SK-N-MC (cell line): Measurements from ENCODE around the gene CEMP1.
"Not testable (repeated sequence)": the region's sequence is repeated elsewhere in the genome, so short reads cannot be mapped to it uniquely, and the experiment has no call there.

ENCODE experiments used
- EZH2 ChIP-seq: fragments of 200-600 bp; sonication (generic); IDR thresholded peaks from one replicate; pipeline ENCODE4 v1.6.1; 2017; ENCODE audit warnings: antibody characterized with exemption
- POLR2AphosphoS5 ChIP-seq: IDR thresholded peaks from 2 replicates; pipeline ENCODE4 v1.6.1; 2012; ENCODE audit warnings: mild to moderate bottlenecking, low read depth, low read length, borderline replicate concordance

DNA sequence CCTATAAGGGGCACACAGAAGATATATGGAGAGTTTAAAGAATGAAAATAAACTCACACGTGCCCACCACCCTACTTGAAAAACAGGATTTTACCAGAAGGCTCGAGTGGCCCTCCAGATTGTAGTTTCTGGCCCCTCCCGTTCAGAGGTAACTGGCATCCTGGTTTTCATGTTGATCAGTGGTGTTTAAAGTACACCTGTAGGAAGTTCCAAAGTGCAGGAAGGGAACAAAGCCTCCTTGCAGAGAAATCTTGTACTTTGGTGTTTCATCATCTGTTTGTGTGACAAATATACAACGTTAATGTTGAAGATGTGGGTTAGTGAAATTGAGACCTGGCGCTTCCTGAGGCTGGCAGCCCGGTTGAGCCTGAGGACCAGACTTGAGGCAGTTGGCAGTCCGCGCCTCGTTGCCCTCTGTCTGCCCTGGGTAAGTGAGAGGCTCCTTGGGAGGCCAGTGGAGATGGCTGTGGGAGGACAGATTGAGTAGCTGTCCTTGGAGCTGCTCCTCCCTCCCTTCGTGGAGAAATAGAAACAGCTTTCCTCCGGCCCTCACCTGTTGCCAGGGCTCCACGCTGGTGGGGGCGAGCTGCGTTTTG is 19.2 kb upstream of the CEMP1 start:
- not testable (repeated sequence) for TF ChIP-seq EZH2, POLR2AphosphoS5
